Liver (tissue), 9 donors: Measurements from ENCODE around the gene DDX55. TPM values are rescaled to one million over a fixed set of nuclear protein-coding genes. Genes with fewer than 3 reads are reported as not detected.

Experiments used
- DNase-seq: peaks from one replicate; pipeline ENCODE4 v3.0.0-alpha.2; 2017; ENCODE audit warnings: low spot score
- H3K27ac ChIP-seq, 2 donors: one replicate each; pipeline ENCODE4 v1.7.0; 2013; ENCODE audit warnings: inconsistent platforms in 2 of 2, low read length in 2 of 2, control low read depth in 1 of 2, low read depth in 1 of 2, mild to moderate bottlenecking in 1 of 2
- H3K27me3 ChIP-seq, 4 donors: one replicate each; pipeline versions ENCODE4 v1.6.1 to v1.7.0; 2013; ENCODE audit warnings: low read length in 3 of 4, inconsistent platforms in 1 of 4, mild to moderate bottlenecking in 1 of 4, moderate library complexity in 1 of 4; ENCODE audit not compliant: control insufficient read depth in 4 of 4, insufficient read depth in 4 of 4
- H3K36me3 ChIP-seq, 4 donors: one replicate each; pipeline versions ENCODE4 v1.6.1 to v1.7.0; 2013; ENCODE audit warnings: low read length in 3 of 4, mild to moderate bottlenecking in 3 of 4, low read depth in 1 of 4, moderate library complexity in 1 of 4; ENCODE audit not compliant: control insufficient read depth in 4 of 4, insufficient read depth in 3 of 4
- H3K4me1 ChIP-seq, 4 donors: one replicate each; pipeline versions ENCODE4 v1.6.1 to v1.7.0; 2013; ENCODE audit warnings: low read length in 3 of 4, mild to moderate bottlenecking in 3 of 4, moderate library complexity in 1 of 4; ENCODE audit not compliant: control insufficient read depth in 4 of 4, insufficient read depth in 4 of 4
- H3K4me3 ChIP-seq, 3 donors: one replicate each; pipeline versions ENCODE4 v1.6.1 to v1.7.0; 2013; ENCODE audit warnings: low read length in 3 of 3, control low read depth in 1 of 3, low read depth in 1 of 3, mild to moderate bottlenecking in 1 of 3
- H3K9ac ChIP-seq, 2 donors: one replicate each; pipeline ENCODE4 v1.7.0; 2013; ENCODE audit warnings: low read length in 2 of 2, mild to moderate bottlenecking in 2 of 2, moderate library complexity in 2 of 2, control low read depth in 1 of 2, low read depth in 1 of 2
- H3K9me3 ChIP-seq, 4 donors: one replicate each; pipeline versions ENCODE4 v1.6.1 to v1.7.0; 2013; ENCODE audit warnings: low read length in 3 of 4; ENCODE audit not compliant: control insufficient read depth in 4 of 4
- CTCF ChIP-seq: fragments of 150-350 bp; IDR thresholded peaks from 2 replicates; pipeline ENCODE4 v1.5.1; 2017; ENCODE audit warnings: improper control_type of control experiment, low read depth, low read length; ENCODE audit not compliant: missing input control
- EGR1 ChIP-seq, 2 donors: IDR thresholded peaks; 2 replicates each; pipeline ENCODE4 v1.6.1; 2016 to 2018; ENCODE audit warnings: antibody characterized with exemption in 2 of 2, low read depth in 2 of 2
- GABPA ChIP-seq, 2 donors: IDR thresholded peaks in 1 of 2; conservative IDR thresholded peaks in 1 of 2; 2 replicates each; pipeline ENCODE4 v1.6.1; 2016; ENCODE audit warnings: antibody characterized with exemption in 2 of 2, mild to moderate bottlenecking in 1 of 2, moderate library complexity in 1 of 2
- MAX ChIP-seq: IDR thresholded peaks from 2 replicates; pipeline ENCODE4 v1.6.1; 2016; ENCODE audit warnings: antibody characterized with exemption
- NR2F2 ChIP-seq: IDR thresholded peaks from 2 replicates; pipeline ENCODE4 v1.6.1; 2016; ENCODE audit warnings: antibody characterized with exemption
- RAD21 ChIP-seq, 2 donors: IDR thresholded peaks; 2 replicates each; pipeline ENCODE4 v1.6.1; 2016; ENCODE audit warnings: antibody characterized with exemption in 2 of 2, mild to moderate bottlenecking in 2 of 2
- TAF1 ChIP-seq: conservative IDR thresholded peaks from 2 replicates; pipeline ENCODE4 v1.6.1; 2016; ENCODE audit warnings: antibody characterized with exemption, mild to moderate bottlenecking
- YY1 ChIP-seq: IDR thresholded peaks from 2 replicates; pipeline ENCODE4 v1.6.1; 2016; ENCODE audit warnings: antibody characterized with exemption, mild to moderate bottlenecking
- ZBTB33 ChIP-seq: IDR thresholded peaks from 2 replicates; pipeline ENCODE4 v1.6.1; 2016; ENCODE audit warnings: antibody characterized with exemption
- WGBS: extraction: QIAGEN DNeasy Blood & Tissue Kit; methylation state at CpG from one replicate; pipeline ENCODE4 v1.1.7; 2013; 5-methylcytosine and 5-hydroxymethylcytosine counted together
- polyA plus RNA-seq, 2 donors: library from polyadenylated mRNA; stranded (reverse) in 1 of 2; unstranded in 1 of 2; fragments of 200-250 nt in 1 of 2; fragments of >200 nt in 1 of 2; fragmentation: Nextera tagmentation in 1 of 2; extraction: Ambion mirVana in 1 of 2; gene quantifications; one replicate each; pipeline versions ENCODE4 v1.2.1 to v1.2.3, GENCODE V29; 2013 to 2015
- total RNA-seq, 2 donors: library from RNA; depleted of rRNA; stranded (reverse); fragments of >200 nt; gene quantifications; one replicate each; pipeline ENCODE4 v1.2.3, GENCODE V29; 2014
- TF ChIP-seq, protein P1 (sequence below): IDR thresholded peaks from 2 replicates; pipeline ENCODE4 v1.6.1; 2016; ENCODE audit warnings: antibody characterized with exemption, mild to moderate bottlenecking
- TF ChIP-seq, protein P2 (sequence below): IDR thresholded peaks from 2 replicates; pipeline ENCODE4 v1.6.1; 2016; ENCODE audit warnings: antibody characterized with exemption
- donor health status: healthy.
- donor health status: healthy.
- donor health status: healthy.
- donor health status: healthy.
- donor health status: healthy.

Gene DDX55
- total and polyA plus RNA-seq, 4 donors, result 6.9 to 13.4 (median 9.6) TPM

DNA sequence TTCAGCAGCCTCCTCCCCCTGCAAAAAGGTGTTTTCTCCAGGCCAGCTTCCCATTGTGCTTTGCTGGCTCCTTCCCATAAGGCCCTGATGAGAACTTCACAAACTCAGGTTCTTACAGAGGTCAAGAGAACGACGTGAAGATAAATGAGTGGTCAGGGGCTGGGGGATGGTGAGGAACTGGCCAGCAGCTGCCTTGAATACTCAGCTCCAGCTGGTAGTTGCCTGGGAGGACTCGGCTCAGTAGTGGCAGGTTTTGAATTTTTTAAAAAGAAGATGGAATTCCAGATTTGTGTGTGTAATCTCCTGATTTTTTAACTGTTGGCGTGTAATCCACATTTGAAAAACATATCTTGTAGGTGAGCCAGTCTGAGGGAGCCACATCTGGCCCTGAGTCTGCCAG is 5.9 kb downstream of the DDX55 start:
- no peak for DNase-seq
- Histone ChIP-seq H3K4me3 (no peak overlapping the region), H3K27me3 (no peaks in the 10 kb centered on the region), H3K27ac (no peak overlapping the region), H3K36me3 (peaks cover 11 to 73% (median 48%) of the 10 kb centered on the region in 4 donors), H3K9me3 (no peaks in the 10 kb centered on the region), H3K9ac (no peak overlapping the region), H3K4me1 (peaks cover 0 to 8% (median 5%) of the 10 kb centered on the region in 4 donors)
- WGBS, result 93% methylated on average over 4 of the region's 4 CpGs
- TF ChIP-seq TAF1, result no peak
- no peak for TF ChIP-seq YY1

DNA sequence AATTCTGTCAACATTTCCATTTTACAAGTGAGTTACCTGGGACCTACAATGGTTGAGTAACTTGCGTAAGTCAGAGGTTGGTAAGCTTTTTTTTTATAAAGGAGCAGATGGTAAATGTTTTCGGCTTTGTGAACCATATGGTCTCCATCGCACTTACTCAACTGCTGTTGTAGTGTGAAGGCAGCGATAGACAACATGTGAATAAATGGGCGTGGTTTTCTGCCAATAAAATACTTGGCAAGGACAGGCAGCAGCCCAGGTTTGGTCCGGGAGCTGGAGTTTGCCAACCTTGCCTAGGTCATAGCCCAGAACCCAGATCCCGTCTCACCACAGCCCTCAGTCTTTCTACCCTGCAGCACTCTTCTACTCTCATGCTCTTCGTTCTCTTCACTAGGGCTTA is 6.3 kb downstream of the DDX55 start:
- DNase-seq, result no peak
- Histone ChIP-seq H3K27ac (no peak overlapping the region), H3K9ac (no peak overlapping the region), H3K27me3 (no peaks in the 10 kb centered on the region), H3K36me3 (peaks cover 11 to 77% (median 52%) of the 10 kb centered on the region in 4 donors), H3K4me3 (no peak overlapping the region), H3K9me3 (no peaks in the 10 kb centered on the region), H3K4me1 (peaks cover 0 to 3% (median under 1%) of the 10 kb centered on the region in 4 donors)
- WGBS, result 88% methylated on average over 8 of the region's 8 CpGs
- TF ChIP-seq TAF1, result no peak
- TF ChIP-seq EGR1 (IDR thresholded peaks at IDR 0.05; ENCODE audit: low read depth in 2 of 2), result no peak
- no peak for TF ChIP-seq ZBTB33
- no peak for TF ChIP-seq CTCF
- TF ChIP-seq NR2F2, result no peak
- TF ChIP-seq GABPA (IDR thresholded peaks at IDR 0.05 in 1 of 2, conservative IDR thresholded peaks at IDR 0.05 in 1 of 2), result no peak
- TF ChIP-seq, protein P1, sequence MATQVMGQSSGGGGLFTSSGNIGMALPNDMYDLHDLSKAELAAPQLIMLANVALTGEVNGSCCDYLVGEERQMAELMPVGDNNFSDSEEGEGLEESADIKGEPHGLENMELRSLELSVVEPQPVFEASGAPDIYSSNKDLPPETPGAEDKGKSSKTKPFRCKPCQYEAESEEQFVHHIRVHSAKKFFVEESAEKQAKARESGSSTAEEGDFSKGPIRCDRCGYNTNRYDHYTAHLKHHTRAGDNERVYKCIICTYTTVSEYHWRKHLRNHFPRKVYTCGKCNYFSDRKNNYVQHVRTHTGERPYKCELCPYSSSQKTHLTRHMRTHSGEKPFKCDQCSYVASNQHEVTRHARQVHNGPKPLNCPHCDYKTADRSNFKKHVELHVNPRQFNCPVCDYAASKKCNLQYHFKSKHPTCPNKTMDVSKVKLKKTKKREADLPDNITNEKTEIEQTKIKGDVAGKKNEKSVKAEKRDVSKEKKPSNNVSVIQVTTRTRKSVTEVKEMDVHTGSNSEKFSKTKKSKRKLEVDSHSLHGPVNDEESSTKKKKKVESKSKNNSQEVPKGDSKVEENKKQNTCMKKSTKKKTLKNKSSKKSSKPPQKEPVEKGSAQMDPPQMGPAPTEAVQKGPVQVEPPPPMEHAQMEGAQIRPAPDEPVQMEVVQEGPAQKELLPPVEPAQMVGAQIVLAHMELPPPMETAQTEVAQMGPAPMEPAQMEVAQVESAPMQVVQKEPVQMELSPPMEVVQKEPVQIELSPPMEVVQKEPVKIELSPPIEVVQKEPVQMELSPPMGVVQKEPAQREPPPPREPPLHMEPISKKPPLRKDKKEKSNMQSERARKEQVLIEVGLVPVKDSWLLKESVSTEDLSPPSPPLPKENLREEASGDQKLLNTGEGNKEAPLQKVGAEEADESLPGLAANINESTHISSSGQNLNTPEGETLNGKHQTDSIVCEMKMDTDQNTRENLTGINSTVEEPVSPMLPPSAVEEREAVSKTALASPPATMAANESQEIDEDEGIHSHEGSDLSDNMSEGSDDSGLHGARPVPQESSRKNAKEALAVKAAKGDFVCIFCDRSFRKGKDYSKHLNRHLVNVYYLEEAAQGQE, result no peak
- no peak for TF ChIP-seq MAX
- no peak for TF ChIP-seq YY1
- TF ChIP-seq, protein P2, sequence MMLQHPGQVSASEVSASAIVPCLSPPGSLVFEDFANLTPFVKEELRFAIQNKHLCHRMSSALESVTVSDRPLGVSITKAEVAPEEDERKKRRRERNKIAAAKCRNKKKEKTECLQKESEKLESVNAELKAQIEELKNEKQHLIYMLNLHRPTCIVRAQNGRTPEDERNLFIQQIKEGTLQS, result no peak
- TF ChIP-seq RAD21 (IDR thresholded peaks at IDR 0.05), result no peak
